Measurements from ENCODE around the gene RDH14.
A peak's percentile ranks its signal among the peaks of the same experiment; 100 is the strongest.

Gene RDH14, protein sequence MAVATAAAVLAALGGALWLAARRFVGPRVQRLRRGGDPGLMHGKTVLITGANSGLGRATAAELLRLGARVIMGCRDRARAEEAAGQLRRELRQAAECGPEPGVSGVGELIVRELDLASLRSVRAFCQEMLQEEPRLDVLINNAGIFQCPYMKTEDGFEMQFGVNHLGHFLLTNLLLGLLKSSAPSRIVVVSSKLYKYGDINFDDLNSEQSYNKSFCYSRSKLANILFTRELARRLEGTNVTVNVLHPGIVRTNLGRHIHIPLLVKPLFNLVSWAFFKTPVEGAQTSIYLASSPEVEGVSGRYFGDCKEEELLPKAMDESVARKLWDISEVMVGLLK

DNA sequence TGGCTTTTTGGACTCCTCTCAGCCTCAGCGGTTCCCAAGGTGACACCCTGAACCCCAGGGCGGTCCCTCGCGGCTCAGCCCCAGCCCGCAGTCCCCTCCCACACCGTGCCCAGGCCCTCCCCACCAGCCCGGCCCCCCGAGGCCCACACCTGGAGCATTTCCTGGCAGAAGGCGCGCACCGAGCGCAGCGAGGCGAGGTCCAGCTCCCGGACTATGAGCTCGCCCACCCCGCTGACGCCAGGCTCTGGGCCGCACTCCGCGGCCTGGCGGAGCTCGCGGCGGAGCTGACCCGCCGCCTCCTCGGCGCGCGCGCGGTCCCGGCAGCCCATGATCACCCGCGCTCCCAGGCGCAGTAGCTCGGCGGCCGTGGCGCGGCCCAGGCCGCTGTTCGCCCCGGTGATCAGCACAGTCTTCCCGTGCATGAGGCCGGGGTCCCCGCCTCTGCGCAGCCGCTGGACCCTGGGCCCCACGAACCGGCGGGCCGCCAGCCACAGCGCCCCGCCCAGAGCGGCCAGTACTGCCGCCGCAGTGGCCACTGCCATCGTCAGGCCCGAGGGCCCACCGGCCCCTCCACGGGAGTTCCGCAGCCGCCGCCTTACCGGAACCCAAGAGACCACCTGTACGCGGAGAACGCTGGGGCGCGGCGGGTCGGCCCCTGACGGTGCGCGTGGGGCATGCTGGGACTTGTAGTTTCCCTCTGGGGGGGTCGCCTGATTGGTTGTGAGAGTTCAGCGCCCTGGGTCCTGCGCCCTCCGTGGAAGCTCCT, at the start of gene RDH14:
Gene RDH14, minus strand, starts transcription at position 623 of the 766 bp plus-strand sequence. Its CDS starts 81 bp downstream, at position 542.
- DNase-seq: peak; percentile 93 to 94

DNA sequence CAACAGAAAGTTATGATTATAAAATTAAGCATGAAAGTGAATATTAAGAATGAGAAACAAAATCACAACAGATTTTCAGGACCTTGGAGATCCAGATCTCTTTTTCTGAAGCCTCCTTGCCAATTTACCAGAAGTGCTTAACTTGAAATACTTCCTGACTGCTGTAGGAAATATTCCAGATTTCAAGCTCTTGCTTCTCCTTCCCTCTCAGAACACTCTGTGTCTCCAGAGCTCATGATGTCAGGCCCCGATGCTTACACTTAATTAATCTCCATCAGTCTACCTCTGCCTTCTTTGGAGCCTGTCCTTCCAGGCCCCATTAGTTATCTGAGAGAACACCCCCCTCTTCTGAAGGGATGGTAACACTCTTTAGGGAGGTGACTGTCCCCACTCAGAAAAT, 49.6 kb upstream of the RDH14 start:
- no peak for DNase-seq

GRCh38 chr2:18605115-18605514, 44.7 kb upstream of the RDH14 start:
- no peak for DNase-seq

DNA sequence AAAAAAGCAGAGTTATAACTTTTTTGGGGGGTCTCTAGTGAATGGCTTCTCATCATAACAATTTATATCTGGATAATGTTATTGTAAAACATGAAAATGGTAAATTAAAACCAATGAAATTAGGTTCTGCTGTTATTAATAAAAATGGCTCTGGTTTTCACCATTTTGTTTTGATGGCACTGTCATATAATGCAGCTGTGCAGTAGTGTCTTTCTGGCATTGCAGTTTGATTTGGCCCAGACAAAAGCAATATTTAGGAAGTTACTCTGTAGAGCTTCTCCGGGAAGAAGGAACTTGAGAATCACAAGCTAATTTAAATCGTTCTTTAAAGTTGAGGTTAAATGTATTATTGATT, 44.1 kb upstream of the RDH14 start:
- no peak for DNase-seq

GRCh38 chr2:18603854-18604530, 43.5 kb upstream of the RDH14 start:
- DNase-seq: no peak

DNA sequence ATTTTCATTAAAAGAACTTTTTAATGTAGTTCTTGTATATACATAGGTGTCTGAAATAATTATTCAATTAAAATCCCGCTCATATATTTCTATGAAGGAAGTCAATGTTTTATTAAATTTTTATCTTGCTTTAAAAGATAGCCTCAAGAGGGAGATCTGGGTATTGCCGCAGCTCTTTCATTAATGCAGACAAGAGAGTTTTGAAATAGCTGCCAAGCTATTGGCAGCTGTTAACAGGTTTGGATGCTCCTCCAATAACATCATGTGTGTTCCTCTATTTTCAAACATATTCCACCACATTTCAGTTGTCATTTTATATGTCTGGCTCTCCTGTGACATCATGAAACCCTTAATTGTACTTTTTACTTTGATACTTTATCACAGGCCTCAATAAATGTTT, 41.8 kb upstream of the RDH14 start:
- DNase-seq: no peak

- no peak for DNase-seq
These were observed 39.8 kb upstream of the RDH14 start for GRCh38 chr2:18600255-18600613.

DNA sequence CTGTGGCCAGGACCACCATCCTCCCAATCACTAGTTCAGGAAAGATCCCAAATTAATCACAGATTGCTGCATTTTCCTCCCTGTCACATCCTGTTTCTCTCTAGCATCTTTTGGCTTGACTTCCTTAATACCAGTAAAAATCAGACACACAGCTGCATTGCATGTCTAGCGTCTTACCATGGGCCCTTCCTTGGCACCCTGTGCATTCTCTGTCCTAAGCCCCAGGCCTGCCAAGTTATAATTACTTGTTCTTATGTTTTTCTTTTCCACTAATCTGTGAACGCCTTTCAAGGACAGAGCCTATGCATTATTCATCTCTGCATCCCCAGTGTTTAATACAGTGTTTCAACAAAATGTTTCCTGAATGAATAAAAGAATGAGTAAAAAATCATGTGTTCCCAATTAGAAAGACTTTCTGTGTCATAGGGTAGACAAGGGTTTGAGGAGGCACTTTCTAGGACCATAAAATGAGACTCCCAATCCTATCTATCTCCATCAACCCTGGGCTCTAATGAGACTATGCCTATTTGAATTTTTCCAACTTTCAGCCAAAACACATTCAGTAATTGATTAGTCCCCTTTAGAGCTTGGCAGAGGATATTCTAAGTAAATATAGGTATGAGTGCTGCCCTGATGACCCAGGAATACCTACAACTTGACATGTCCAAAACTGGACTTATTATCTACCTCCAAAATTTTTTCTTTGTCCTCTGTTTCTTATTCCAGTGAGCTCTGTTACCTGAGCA, 39.2 kb upstream of the RDH14 start:
- no peak for DNase-seq

- DNase-seq: no peak
These were observed 38.5 kb upstream of the RDH14 start for GRCh38 chr2:18598848-18599484.

DNA sequence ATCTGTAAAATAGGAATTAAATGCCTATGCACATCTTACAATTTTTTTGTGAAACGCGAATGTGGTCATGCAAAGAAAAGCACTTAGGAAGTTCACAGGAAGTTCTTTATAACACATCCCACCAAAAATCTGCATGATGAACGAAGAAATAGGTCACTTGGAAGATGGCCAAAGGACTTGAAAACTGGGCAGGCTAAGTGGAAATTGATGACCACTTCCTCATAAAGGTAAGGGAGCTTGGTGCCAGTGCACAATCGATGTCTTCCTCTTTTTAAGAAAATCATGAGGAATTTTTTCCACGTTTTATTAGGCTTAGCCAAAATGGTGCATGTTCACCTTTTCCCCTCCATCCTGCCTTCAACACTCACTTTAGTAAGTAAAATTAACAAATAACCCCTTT, 37.2 kb upstream of the RDH14 start:
- no peak for DNase-seq

- DNase-seq: no peak
These were observed 36.5 kb upstream of the RDH14 start for GRCh38 chr2:18596993-18597392.

DNA sequence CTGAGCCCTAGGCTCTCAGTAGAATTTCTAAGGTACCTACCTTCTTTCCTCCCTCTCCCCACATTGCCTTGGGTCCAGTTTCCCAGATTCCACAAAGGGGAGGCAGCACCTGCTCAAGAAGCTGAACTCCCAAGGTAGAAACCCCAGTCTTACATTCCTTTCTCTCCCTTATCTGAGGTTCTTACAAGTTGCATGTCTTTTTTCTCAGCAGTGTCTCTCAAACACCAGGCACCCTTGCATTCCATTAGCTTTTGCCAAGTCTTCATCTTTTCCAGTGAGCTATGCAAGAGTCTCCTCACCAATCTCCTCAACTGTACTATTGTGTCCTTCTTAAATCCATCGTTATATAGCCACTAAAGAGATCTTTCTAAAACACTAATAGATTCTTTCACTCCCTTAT, 33.0 kb upstream of the RDH14 start:
- DNase-seq: no peak

DNA sequence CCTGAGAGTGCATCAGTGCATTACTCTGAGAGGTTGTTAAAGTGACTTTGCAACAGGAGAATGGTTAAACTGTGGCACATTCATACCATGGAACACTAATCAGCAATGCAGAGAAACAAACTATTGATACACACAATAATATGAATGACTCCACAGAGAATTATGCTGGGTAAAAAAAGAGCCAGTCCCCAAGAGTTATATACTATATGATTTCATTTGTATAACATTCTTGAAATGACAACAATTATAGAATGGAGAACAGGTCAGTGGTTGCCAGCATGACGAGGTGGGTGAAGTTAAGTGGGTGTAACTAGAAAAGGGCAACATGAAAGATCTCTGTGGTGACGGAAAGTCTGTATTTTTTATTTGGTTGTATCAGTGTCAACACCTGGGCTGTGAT, 31.9 kb upstream of the RDH14 start:
- no peak for DNase-seq

- DNase-seq: no peak
These were observed 28.9 kb upstream of the RDH14 start, which contains the start of gene NT5C1B for GRCh38 chr2:18589354-18589753. Gene NT5C1B (minus strand): TSS chr2:18589569. CDS start chr2:18589468, 101 bp downstream.

DNA sequence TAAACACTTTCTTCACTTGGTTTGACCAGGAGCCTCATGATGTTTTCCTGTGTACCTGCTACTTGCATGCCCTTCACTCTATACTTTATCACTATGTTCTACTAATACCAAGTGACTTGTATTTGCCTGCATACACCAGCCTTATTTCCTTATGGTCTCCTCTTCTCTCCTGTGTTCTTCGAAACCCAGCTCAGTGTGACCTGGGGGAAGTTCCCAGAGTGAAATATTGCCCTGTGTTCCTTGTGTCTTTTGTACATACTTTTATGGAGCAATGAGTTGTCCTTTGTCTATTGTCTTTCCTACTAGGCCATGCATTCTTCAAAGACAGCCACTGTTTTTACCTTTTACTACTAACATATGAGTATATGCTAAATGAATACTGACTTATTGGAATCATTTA, 28.3 kb upstream of the RDH14 start:
- DNase-seq: no peak

GRCh38 chr2:18588049-18588448, 27.6 kb upstream of the RDH14 start:
- no peak for DNase-seq

DNA sequence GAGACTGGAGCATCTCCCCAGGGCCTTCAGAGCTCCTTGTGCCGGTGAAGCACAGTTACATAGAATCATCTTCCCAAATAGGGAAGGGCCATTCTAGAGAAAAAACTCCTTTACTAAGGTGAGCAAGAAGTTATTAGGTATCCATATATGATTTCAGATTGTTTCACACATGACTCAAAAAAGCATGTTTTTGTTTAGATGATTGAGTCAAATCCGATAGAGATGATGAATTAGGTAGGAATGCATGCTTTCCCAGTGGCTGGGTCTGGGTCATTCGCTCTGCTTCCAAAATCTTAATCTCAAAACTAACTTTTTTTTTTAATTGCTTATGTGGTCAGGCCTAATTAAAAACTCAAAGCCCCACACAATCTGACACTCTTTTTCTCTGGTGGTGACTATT, 25.1 kb upstream of the RDH14 start:
- DNase-seq: no peak

DNA sequence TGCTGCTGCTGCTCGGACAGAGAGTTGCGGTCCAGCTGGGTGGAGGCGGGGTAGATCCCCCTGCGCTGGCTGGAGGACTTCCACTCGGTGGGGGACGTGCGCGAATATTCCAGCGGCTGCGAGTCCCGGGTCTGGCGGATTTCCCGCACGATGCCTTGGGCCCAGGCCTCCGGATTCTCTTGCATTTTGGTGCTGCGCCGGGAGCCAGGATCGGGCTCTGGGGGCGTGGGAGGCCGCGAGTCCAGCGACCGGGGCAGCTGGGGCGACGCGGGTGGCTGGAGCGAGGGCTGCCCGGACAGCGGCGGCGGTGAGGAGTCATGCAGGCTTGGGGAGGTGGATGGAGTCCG, 24.1 kb upstream of the RDH14 start:
- DNase-seq: no peak

GRCh38 chr2:18583905-18584607, 23.6 kb upstream of the RDH14 start:
- DNase-seq: no peak

- DNase-seq: no peak
These were observed 20.2 kb upstream of the RDH14 start for GRCh38 chr2:18580606-18581005.

- no peak for DNase-seq
These were observed 17.6 kb upstream of the RDH14 start for GRCh38 chr2:18578033-18578432.

DNA sequence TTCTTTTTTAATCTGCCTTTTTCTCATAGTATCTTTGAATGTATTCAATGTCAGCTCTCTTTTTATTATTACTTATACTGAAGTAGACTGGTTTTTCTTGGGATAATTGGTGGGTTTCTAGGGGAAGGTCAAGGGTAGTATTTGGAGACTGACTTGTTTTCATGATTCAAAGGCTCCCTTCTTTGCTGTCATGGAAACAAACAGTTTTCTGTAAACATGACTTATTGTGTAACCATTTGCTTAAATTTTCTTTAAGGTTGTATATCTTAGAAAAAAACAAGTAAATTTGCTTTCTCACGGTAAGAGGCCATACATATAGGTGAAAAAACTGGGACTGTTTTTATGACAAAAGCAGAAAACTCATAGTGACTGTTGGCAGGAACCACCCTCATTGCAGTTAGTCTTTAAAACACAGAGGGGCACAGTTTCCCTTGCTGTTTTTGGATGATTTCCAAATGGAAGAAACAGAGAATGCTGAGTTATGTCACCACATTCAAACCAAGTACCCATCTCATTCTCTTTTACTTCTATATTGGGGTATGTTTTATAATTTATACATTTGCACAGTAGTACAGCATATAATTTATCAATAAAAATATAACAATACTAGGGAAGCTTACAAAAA, 5.8 kb upstream of the RDH14 start:
- DNase-seq: no peak

Measured in CD4-positive, alpha-beta T cell treated with Interleukin-4 for 1 hour (primary cell).